ENCODE results near the gene MYRF. TPM values are rescaled to one million over a fixed set of nuclear protein-coding genes. Genes with fewer than 3 reads are reported as not detected.

Gene MYRF
- total RNA-seq, 1 donor = 0.36 TPM

- Histone ChIP-seq H3K4me2 (ENCODE audit: insufficient read depth, low read length) (no peak overlapping the region), H3K4me3 (ENCODE audit: insufficient read depth, low read length) (no peak overlapping the region), H3K9me3 (ENCODE audit: low read depth, low read length) (no peaks in the 10 kb centered on the region), H3K27me3 (ENCODE audit: insufficient read depth, low read length) (no peaks in the 10 kb centered on the region), H2AFZ (ENCODE audit: low read length) (no peak overlapping the region), H3K27ac (ENCODE audit: low read depth, low read length) (no peak overlapping the region), H3K36me3 (ENCODE audit: insufficient read depth, low read length) (peaks cover 17% of the 10 kb centered on the region), H3K79me2 (ENCODE audit: insufficient read depth, low read length) (no peaks in the 10 kb centered on the region), H4K20me1 (ENCODE audit: insufficient read depth, low read length) (peaks cover 4% of the 10 kb centered on the region), H3K4me1 (ENCODE audit: insufficient read depth, low read length) (peaks cover 17% of the 10 kb centered on the region)
- DNase-seq (ENCODE audit: insufficient read length, low spot score, missing footprints) = no peak
- TF ChIP-seq CTCF (IDR thresholded peaks at IDR 0.05; ENCODE audit: extremely low read depth, low read depth, low read length) = no peak
These were observed 21.1 kb upstream of the MYRF start for GRCh38 chr11:61731211-61731951.

- Histone ChIP-seq H4K20me1 (ENCODE audit: insufficient read depth, low read length) (peaks cover 4% of the 10 kb centered on the region), H3K27me3 (ENCODE audit: insufficient read depth, low read length) (no peaks in the 10 kb centered on the region), H3K27ac (ENCODE audit: low read depth, low read length) (peak overlapping the region; percentile 30), H3K4me1 (ENCODE audit: insufficient read depth, low read length) (peaks cover 17% of the 10 kb centered on the region), H3K36me3 (ENCODE audit: insufficient read depth, low read length) (peaks cover 21% of the 10 kb centered on the region), H3K79me2 (ENCODE audit: insufficient read depth, low read length) (no peaks in the 10 kb centered on the region), H2AFZ (ENCODE audit: low read length) (no peak overlapping the region), H3K4me3 (ENCODE audit: insufficient read depth, low read length) (no peak overlapping the region), H3K4me2 (ENCODE audit: insufficient read depth, low read length) (no peak overlapping the region), H3K9me3 (ENCODE audit: low read depth, low read length) (no peaks in the 10 kb centered on the region)
- TF ChIP-seq CTCF (IDR thresholded peaks at IDR 0.05; ENCODE audit: extremely low read depth, low read depth, low read length) = no peak
- DNase-seq (ENCODE audit: insufficient read length, low spot score, missing footprints) = peak; percentile 88
These were observed 20.3 kb upstream of the MYRF start for GRCh38 chr11:61731952-61732675.

GRCh38 chr11:61732705-61733104 is 19.7 kb upstream of the MYRF start:
- H3K4me1 ChIP-seq (ENCODE audit: insufficient read depth, low read length) = peaks cover 17% of the 10 kb centered on the region
- peaks cover 23% of the 10 kb centered on the region for H3K36me3 ChIP-seq (ENCODE audit: insufficient read depth, low read length)
- peak overlapping the region; percentile 30 for H3K27ac ChIP-seq (ENCODE audit: low read depth, low read length)
- H3K9me3 ChIP-seq (ENCODE audit: low read depth, low read length) = no peaks in the 10 kb centered on the region
- no peaks in the 10 kb centered on the region for H3K27me3 ChIP-seq (ENCODE audit: insufficient read depth, low read length)
- no peak overlapping the region for H2AFZ ChIP-seq (ENCODE audit: low read length)
- H3K4me3 ChIP-seq (ENCODE audit: insufficient read depth, low read length) = no peak overlapping the region
- TF ChIP-seq CTCF (IDR thresholded peaks at IDR 0.05; ENCODE audit: extremely low read depth, low read depth, low read length) = no peak
- no peaks in the 10 kb centered on the region for H3K79me2 ChIP-seq (ENCODE audit: insufficient read depth, low read length)
- H4K20me1 ChIP-seq (ENCODE audit: insufficient read depth, low read length) = peaks cover 4% of the 10 kb centered on the region
- peak overlapping the region; percentile 26 for H3K4me2 ChIP-seq (ENCODE audit: insufficient read depth, low read length)
- DNase-seq (ENCODE audit: insufficient read length, low spot score, missing footprints) = peak; percentile 99

Data from osteoblast (primary cell).